Transverse colon (tissue), 4 donors: Measurements from ENCODE around the gene WWOX. TPM values are rescaled to one million over a fixed set of nuclear protein-coding genes. Genes with fewer than 3 reads are reported as not detected.

Source experiments
- DNase-seq: peaks from one replicate; pipeline ENCODE4 v3.0.0-alpha.2; 2019
- H3K27ac ChIP-seq, 4 donors: fragments of 200-600 bp; sonication (generic); 2 replicates each; pipeline ENCODE4 v1.5.1; 2016 to 2018; ENCODE audit warnings: inconsistent platforms in 4 of 4
- H3K27me3 ChIP-seq: fragments of 200-600 bp; sonication (generic); 2 replicates; pipeline ENCODE4 v1.5.1; 2017; ENCODE audit warnings: inconsistent platforms
- H3K36me3 ChIP-seq, 4 donors: fragments of 200-600 bp; sonication (generic); 2 replicates each; pipeline ENCODE4 v1.5.1; 2017 to 2019; ENCODE audit warnings: inconsistent platforms in 4 of 4
- H3K4me1 ChIP-seq, 4 donors: fragments of 200-600 bp; sonication (generic); 2 replicates each; pipeline ENCODE4 v1.5.1; 2017 to 2020; ENCODE audit warnings: inconsistent platforms in 4 of 4
- H3K4me3 ChIP-seq, 4 donors: fragments of 200-600 bp; sonication (generic); 1 replicate in 1 of 4; 2 replicates in 3 of 4; pipeline versions ENCODE4 v1.5.1 to v1.6.1; 2017 to 2019; ENCODE audit warnings: inconsistent platforms in 4 of 4
- H3K9me3 ChIP-seq, 2 donors: fragments of 200-600 bp; sonication (generic); 2 replicates each; pipeline ENCODE4 v1.5.1; 2017 to 2019; ENCODE audit warnings: inconsistent platforms in 2 of 2
- CTCF ChIP-seq, 5 experiments: fragments of 200-600 bp in 3 of 5; fragments of 450-650 bp in 2 of 5; sonication (generic) in 3 of 5; IDR thresholded peaks; 1 replicate in 2 of 5; 2 replicates in 3 of 5; pipeline ENCODE4 v1.5.1; 2016 to 2017; ENCODE audit warnings: antibody characterized with exemption in 5 of 5, inconsistent platforms in 3 of 5, mild to moderate bottlenecking in 2 of 5, moderate library complexity in 1 of 5
- EP300 ChIP-seq: sonication (generic); formaldehyde crosslinking; IDR thresholded peaks from one replicate; pipeline ENCODE4 v1.6.1; 2017; ENCODE audit warnings: antibody characterized with exemption, low read depth
- POLR2A ChIP-seq: fragments of 450-650 bp; IDR thresholded peaks from one replicate; pipeline ENCODE4 v1.6.1; 2016; ENCODE audit warnings: antibody characterized with exemption, mild to moderate bottlenecking, moderate library complexity
- POLR2AphosphoS5 ChIP-seq, 3 donors: sonication (generic); formaldehyde crosslinking; IDR thresholded peaks; one replicate each; pipeline ENCODE4 v1.6.1; 2016; ENCODE audit warnings: antibody characterized with exemption in 3 of 3
- WGBS, 2 donors: methylation state at CpG; one replicate each; pipeline ENCODE4 v1.1.5; 2018; ENCODE audit warnings: low coverage in 1 of 2; 5-methylcytosine and 5-hydroxymethylcytosine counted together
- in situ Hi-C, 4 donors: fragments of 200-750 bp; cut with MboI; loops; one replicate each; pipeline versions ENCODE4 v1.15.0 to v1.15.1; 2017; ENCODE audit warnings: low sequenced_read_pairs in 3 of 4, low pct_ligation_motif_present in 1 of 4, low pct_unique_long_range_greater_than_20kb in 1 of 4
- intact Hi-C: fragments of 100-400 bp; cut with DNase I; formaldehyde crosslinking; loops from one replicate; pipeline ENCODE4 v1.15.1; 2023; ENCODE audit warnings: low total_unique reads
- total RNA-seq, 4 donors: library from RNA; depleted of rRNA; stranded (reverse); fragments of >200 nt; gene quantifications; one replicate each; pipeline ENCODE4 v1.1.0, GENCODE V29; 2016

Gene WWOX
- total RNA-seq, 4 donors from 2014 or later, result 11.2 to 53.8 (median 24.8) TPM

- Histone ChIP-seq H3K9me3 (no peaks in the 10 kb centered on the region), H3K36me3 (no peaks in the 10 kb centered on the region), H3K4me3 (no peak overlapping the region), H3K4me1 (no peaks in the 10 kb centered on the region), H3K27me3 (no peaks in the 10 kb centered on the region), H3K27ac (no peak overlapping the region)
- TF ChIP-seq POLR2AphosphoS5 (IDR thresholded peaks at IDR 0.05) (no peak), CTCF (IDR thresholded peaks at IDR 0.05) (no peak), EP300 (no peak), POLR2A (no peak)
- intact Hi-C loops, result no loop called here
- DNase-seq, result no peak
- in situ Hi-C loops, result loop anchor here in 2 of 4 donors (25.0 kb wide), 2 partner anchors 244 to 644 kb away; no protein-coding TSS in a partner anchor
- 62 to 86% methylated on average over 5 to 8 of the region's 8 CpGs for WGBS, 2 donors
Measured at GRCh38 chr16:78755751-78756661, 656.6 kb downstream of the WWOX start.

GRCh38 chr16:78759596-78759995 is 660.1 kb downstream of the WWOX start:
- Histone ChIP-seq H3K27ac (no peak overlapping the region), H3K4me1 (no peaks in the 10 kb centered on the region), H3K4me3 (no peak overlapping the region), H3K27me3 (no peaks in the 10 kb centered on the region), H3K36me3 (no peaks in the 10 kb centered on the region), H3K9me3 (no peaks in the 10 kb centered on the region)
- TF ChIP-seq POLR2AphosphoS5 (IDR thresholded peaks at IDR 0.05), result no peak
- TF ChIP-seq POLR2A, result no peak
- no peak for TF ChIP-seq CTCF (IDR thresholded peaks at IDR 0.05)
- no peak for TF ChIP-seq EP300
- in situ Hi-C loops (loop anchor here in 2 of 4 donors (25.0 kb wide), 2 partner anchors 247 to 647 kb away; no protein-coding TSS in a partner anchor), intact Hi-C loops (no loop called here)
- 53 to 100% methylated on average over 1 to 2 of the region's 2 CpGs for WGBS, 2 donors
- DNase-seq, result no peak

GRCh38 chr16:78760611-78761010 is 661.2 kb downstream of the WWOX start:
- Histone ChIP-seq H3K36me3 (no peaks in the 10 kb centered on the region), H3K27me3 (no peaks in the 10 kb centered on the region), H3K4me3 (no peak overlapping the region), H3K27ac (no peak overlapping the region), H3K9me3 (no peaks in the 10 kb centered on the region), H3K4me1 (no peaks in the 10 kb centered on the region)
- TF ChIP-seq EP300 (no peak), POLR2AphosphoS5 (IDR thresholded peaks at IDR 0.05) (no peak), CTCF (IDR thresholded peaks at IDR 0.05) (no peak)
- no peak for DNase-seq
- in situ Hi-C loops (loop anchor here in 2 of 4 donors (25.0 kb wide), 2 partner anchors 248 to 648 kb away; no protein-coding TSS in a partner anchor), intact Hi-C loops (no loop called here)
- WGBS, 2 donors, result 86 to 100% methylated on average over 2 to 5 of the region's 5 CpGs

GRCh38 chr16:78761427-78761826 is 662.0 kb downstream of the WWOX start:
- DNase-seq, result no peak
- Histone ChIP-seq H3K27me3 (no peaks in the 10 kb centered on the region), H3K27ac (no peak overlapping the region), H3K4me3 (no peak overlapping the region), H3K36me3 (no peaks in the 10 kb centered on the region), H3K4me1 (no peaks in the 10 kb centered on the region), H3K9me3 (no peaks in the 10 kb centered on the region)
- TF ChIP-seq POLR2A (no peak), CTCF (IDR thresholded peaks at IDR 0.05) (no peak), POLR2AphosphoS5 (IDR thresholded peaks at IDR 0.05) (no peak), EP300 (no peak)
- intact Hi-C loops (no loop called here), in situ Hi-C loops (loop anchor here in 2 of 4 donors (25.0 kb wide), 2 partner anchors 249 to 649 kb away; no protein-coding TSS in a partner anchor)
- 50 to 89% methylated on average over 5 of the region's 5 CpGs for WGBS, 2 donors
